Measurements from ENCODE around the gene IER3. TPM values are rescaled to one million over a fixed set of nuclear protein-coding genes. Genes with fewer than 3 reads are reported as not detected.

Gene IER3
- total and polyA plus RNA-seq, 2 of the 13 experiments (the other 11 are each of a cell fraction or from before 2014, with no cell fraction given), result 51.1 to 131 TPM

GRCh38 chr6:30743099-30744053, 971 bp downstream of the IER3 start (continued):
- TF ChIP-seq FOXO4 (CRISPR knock-in tag; conservative IDR thresholded peaks at IDR 0.05) (no peak), SSRP1 (CRISPR knock-in tag; IDR thresholded peaks at IDR 0.05) (peak; percentile 99), SALL2 (CRISPR knock-in tag; IDR thresholded peaks at IDR 0.05) (peak; percentile 12; the same call in 1 of the 2 replicates), HNF1B (CRISPR knock-in tag; IDR thresholded peaks at IDR 0.05) (peak; percentile 64; the same call in 1 of the 2 replicates), ZNF317 (CRISPR knock-in tag; IDR thresholded peaks at IDR 0.05) (peak; percentile 7; the same call in 1 of the 2 replicates), MED13 (CRISPR knock-in tag; IDR thresholded peaks at IDR 0.05) (peak; percentile 19; the same call in 1 of the 2 replicates), ETV5 (CRISPR knock-in tag; IDR thresholded peaks at IDR 0.05; ENCODE audit: borderline replicate concordance) (no peak), ZNF777 (CRISPR knock-in tag; IDR thresholded peaks at IDR 0.05) (peak; percentile 14; the same call in 1 of the 2 replicates), ZNF572 (CRISPR knock-in tag; IDR thresholded peaks at IDR 0.05) (0 out of 2 replicates have a peak, but pooled peaks have one; percentile 88), BRCA1 (CRISPR knock-in tag; IDR thresholded peaks at IDR 0.05) (0 out of 2 replicates have a peak, but pooled peaks have one; percentile 81), ZSCAN12 (CRISPR knock-in tag; IDR thresholded peaks at IDR 0.05) (peak; percentile 30; the same call in 1 of the 2 replicates), REPIN1 (CRISPR knock-in tag; IDR thresholded peaks at IDR 0.05; ENCODE audit: borderline replicate concordance, low read depth) (peak; percentile 1; the same call in 1 of the 2 replicates), DMTF1 (CRISPR knock-in tag; IDR thresholded peaks at IDR 0.05) (0 out of 2 replicates have a peak, but pooled peaks have one; percentile 34), ZNF510 (CRISPR knock-in tag; IDR thresholded peaks at IDR 0.05; ENCODE audit: low read depth) (peak; percentile 56; the same call in 1 of the 2 replicates), TRAFD1 (CRISPR knock-in tag; IDR thresholded peaks at IDR 0.05; ENCODE audit: borderline replicate concordance) (no peak; the same call in 1 of the 2 replicates), ZNF772 (CRISPR knock-in tag; IDR thresholded peaks at IDR 0.05) (peak; percentile 3; the same call in 1 of the 2 replicates)
- TF ChIP-seq, protein P1, sequence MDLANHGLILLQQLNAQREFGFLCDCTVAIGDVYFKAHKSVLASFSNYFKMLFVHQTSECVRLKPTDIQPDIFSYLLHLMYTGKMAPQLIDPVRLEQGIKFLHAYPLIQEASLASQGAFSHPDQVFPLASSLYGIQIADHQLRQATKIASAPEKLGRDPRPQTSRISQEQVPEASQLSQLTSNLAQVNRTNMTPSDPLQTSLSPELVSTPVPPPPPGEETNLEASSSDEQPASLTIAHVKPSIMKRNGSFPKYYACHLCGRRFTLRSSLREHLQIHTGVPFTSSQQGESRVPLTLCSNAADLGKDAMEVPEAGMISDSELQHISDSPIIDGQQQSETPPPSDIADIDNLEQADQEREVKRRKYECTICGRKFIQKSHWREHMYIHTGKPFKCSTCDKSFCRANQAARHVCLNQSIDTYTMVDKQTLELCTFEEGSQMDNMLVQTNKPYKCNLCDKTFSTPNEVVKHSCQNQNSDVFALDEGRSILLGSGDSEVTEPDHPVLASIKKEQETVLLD (CRISPR knock-in tag; IDR thresholded peaks at IDR 0.05; ENCODE audit: low read depth), result peak; percentile 27; the same call in 1 of the 2 replicates
